Gastrocnemius medialis (tissue), 4 donors: ENCODE results near the gene ZNF43. TPM values are rescaled to one million over a fixed set of nuclear protein-coding genes. Genes with fewer than 3 reads are reported as not detected.
A peak's percentile ranks its signal among the peaks of the same experiment; 100 is the strongest.

Experiments
- ATAC-seq, 2 donors: fragments of 150-250 bp; one replicate each; pipeline ENCODE4 v1.9.1; 2016
- DNase-seq, 2 donors: peaks; one replicate each; pipeline ENCODE4 v3.0.0-alpha.2; 2019
- H3K27ac ChIP-seq, 4 donors: fragments of 200-600 bp; sonication (generic); 1 replicate in 1 of 4; 2 replicates in 3 of 4; pipeline ENCODE4 v1.5.1; 2016 to 2018; ENCODE audit warnings: mild to moderate bottlenecking in 2 of 4, moderate library complexity in 1 of 4
- H3K27me3 ChIP-seq, 3 donors: fragments of 200-600 bp; sonication (generic) in 2 of 3; 1 replicate in 1 of 3; 2 replicates in 2 of 3; pipeline versions ENCODE4 v1.5.1 to v1.6.0; 2016 to 2019; ENCODE audit warnings: mild to moderate bottlenecking in 1 of 3, moderate library complexity in 1 of 3
- H3K36me3 ChIP-seq, 2 donors: fragments of 200-600 bp; sonication (generic) in 1 of 2; one replicate each; pipeline ENCODE4 v1.5.1; 2017 to 2018
- H3K4me1 ChIP-seq, 2 donors: fragments of 200-600 bp; sonication (generic) in 1 of 2; one replicate each; pipeline ENCODE4 v1.5.1; 2016 to 2017; ENCODE audit warnings: mild to moderate bottlenecking in 2 of 2
- H3K4me3 ChIP-seq, 4 donors: fragments of 200-600 bp; sonication (generic) in 3 of 4; 1 replicate in 1 of 4; 2 replicates in 3 of 4; pipeline ENCODE4 v1.5.1; 2016 to 2019; ENCODE audit warnings: mild to moderate bottlenecking in 2 of 4
- H3K9me3 ChIP-seq, 3 donors: fragments of 200-600 bp; sonication (generic) in 2 of 3; 1 replicate in 1 of 3; 2 replicates in 2 of 3; pipeline ENCODE4 v1.5.1; 2016 to 2019
- POLR2A ChIP-seq, 2 donors: fragments of 450-650 bp; IDR thresholded peaks; one replicate each; pipeline ENCODE4 v1.6.1; 2017; ENCODE audit warnings: antibody characterized with exemption in 2 of 2, mild to moderate bottlenecking in 2 of 2, moderate library complexity in 2 of 2
- in situ Hi-C, 4 donors: fragments of 200-750 bp; cut with MboI; loops; one replicate each; pipeline versions ENCODE4 v1.15.0 to v1.8.0; 2017; ENCODE audit warnings: low sequenced_read_pairs in 4 of 4
- intact Hi-C: fragments of 100-400 bp; cut with DNase I; formaldehyde crosslinking; loops from one replicate; pipeline ENCODE4 v1.15.1; 2023; ENCODE audit warnings: low total_unique reads
- total RNA-seq, 4 donors: library from RNA; depleted of rRNA; stranded (reverse); fragments of >200 nt; gene quantifications; one replicate each; pipeline versions ENCODE4 v1.1.0 to v1.2.3, GENCODE V29; 2016
- TF ChIP-seq, protein P1 (sequence below), 5 experiments: fragments of 450-650 bp in 3 of 5; fragments of 200-600 bp in 2 of 5; sonication (generic) in 2 of 5; IDR thresholded peaks in 4 of 5; conservative IDR thresholded peaks in 1 of 5; 1 replicate in 4 of 5; 2 replicates in 1 of 5; pipeline ENCODE4 v1.5.1; 2016 to 2019; ENCODE audit warnings: antibody characterized with exemption in 5 of 5, mild to moderate bottlenecking in 3 of 5, moderate library complexity in 3 of 5

The ZNF43 gene
- total RNA-seq, 4 donors from 2014 or later, result 1.2 to 5.4 (median 3.0) TPM

DNA sequence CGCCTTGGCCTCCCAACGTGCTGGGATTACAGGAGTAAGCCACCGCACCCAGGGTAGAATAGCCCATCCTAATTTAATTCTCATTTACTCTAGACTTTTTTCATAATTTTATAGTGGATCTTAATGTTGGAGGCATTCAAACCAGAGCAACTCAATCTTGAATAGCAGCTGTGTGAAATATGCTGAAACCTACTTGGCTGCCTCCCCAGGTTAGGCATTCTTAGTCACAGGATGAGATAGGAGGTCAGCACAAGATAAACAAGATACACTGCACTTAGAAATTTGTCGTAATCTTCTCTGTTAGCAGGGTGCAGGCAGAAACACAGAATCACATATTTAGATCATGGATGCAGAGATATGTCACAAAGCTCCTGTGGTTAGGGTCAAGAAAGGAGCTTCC lies 2.7 kb upstream of the ZNF43 start:
- in situ Hi-C loops, result loop anchor here in 1 of 4 donors (10.0 kb wide), 1 partner anchor 444 kb away; the partner anchor contains the start of gene ZNF493
- TF ChIP-seq POLR2A (IDR thresholded peaks at IDR 0.05), result no peak
- TF ChIP-seq, protein P1, sequence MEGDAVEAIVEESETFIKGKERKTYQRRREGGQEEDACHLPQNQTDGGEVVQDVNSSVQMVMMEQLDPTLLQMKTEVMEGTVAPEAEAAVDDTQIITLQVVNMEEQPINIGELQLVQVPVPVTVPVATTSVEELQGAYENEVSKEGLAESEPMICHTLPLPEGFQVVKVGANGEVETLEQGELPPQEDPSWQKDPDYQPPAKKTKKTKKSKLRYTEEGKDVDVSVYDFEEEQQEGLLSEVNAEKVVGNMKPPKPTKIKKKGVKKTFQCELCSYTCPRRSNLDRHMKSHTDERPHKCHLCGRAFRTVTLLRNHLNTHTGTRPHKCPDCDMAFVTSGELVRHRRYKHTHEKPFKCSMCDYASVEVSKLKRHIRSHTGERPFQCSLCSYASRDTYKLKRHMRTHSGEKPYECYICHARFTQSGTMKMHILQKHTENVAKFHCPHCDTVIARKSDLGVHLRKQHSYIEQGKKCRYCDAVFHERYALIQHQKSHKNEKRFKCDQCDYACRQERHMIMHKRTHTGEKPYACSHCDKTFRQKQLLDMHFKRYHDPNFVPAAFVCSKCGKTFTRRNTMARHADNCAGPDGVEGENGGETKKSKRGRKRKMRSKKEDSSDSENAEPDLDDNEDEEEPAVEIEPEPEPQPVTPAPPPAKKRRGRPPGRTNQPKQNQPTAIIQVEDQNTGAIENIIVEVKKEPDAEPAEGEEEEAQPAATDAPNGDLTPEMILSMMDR (IDR thresholded peaks at IDR 0.05 in 4 of 5, conservative IDR thresholded peaks at IDR 0.05 in 1 of 5), result no peak
- Histone ChIP-seq H3K27ac (no peak overlapping the region), H3K27me3 (no peaks in the 10 kb centered on the region), H3K4me1 (peaks cover 0 to 4% of the 10 kb centered on the region in 2 donors), H3K9me3 (no peaks in the 10 kb centered on the region), H3K4me3 (no peak overlapping the region), H3K36me3 (peaks cover 0 to 11% of the 10 kb centered on the region in 2 donors)
- ATAC-seq (no peak), DNase-seq (no peak)
- intact Hi-C loops, result loop anchor here (10.0 kb wide), 1 partner anchor 334 kb away; the partner anchor contains the start of gene ZNF429

DNA sequence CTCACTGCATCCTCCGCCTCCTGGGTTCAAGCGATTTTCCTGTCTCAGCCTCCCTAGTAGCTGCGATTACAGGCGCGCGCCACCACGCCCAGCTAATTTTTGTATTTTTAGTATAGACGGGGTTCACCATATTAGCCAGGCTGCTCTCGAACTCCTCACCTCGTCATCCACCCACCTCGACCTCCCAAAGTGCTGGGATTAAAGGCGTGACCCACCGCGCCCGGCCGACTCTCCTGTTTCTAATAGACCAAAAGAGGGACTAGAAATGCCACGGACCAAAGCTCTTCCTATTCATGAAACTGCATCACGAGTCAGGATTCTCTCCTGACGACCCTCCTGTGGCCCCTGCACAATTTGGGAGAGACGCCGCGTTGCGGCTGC lies 563 bp downstream of the ZNF43 start:
- TF ChIP-seq POLR2A (IDR thresholded peaks at IDR 0.05), result no peak
- TF ChIP-seq, protein P1 (IDR thresholded peaks at IDR 0.05 in 4 of 5, conservative IDR thresholded peaks at IDR 0.05 in 1 of 5), result no peak
- ATAC-seq (peak in 1 of 2 donors; percentile 10), DNase-seq (no peak)
- intact Hi-C loops (loop anchor here (10.0 kb wide), 1 partner anchor 331 kb away; the partner anchor contains the start of gene ZNF429), in situ Hi-C loops (loop anchor here in 1 of 4 donors (10.0 kb wide), 1 partner anchor 441 kb away; the partner anchor contains the start of gene ZNF493)
- H3K36me3 ChIP-seq, result no peaks in the 10 kb centered on the region
- H3K9me3 ChIP-seq, result no peaks in the 10 kb centered on the region
- peaks cover 0 to 4% of the 10 kb centered on the region in 2 donors for H3K4me1 ChIP-seq
- H3K4me3 ChIP-seq, result peak overlapping the region; percentile 69 to 78 (median 72)
- no peaks in the 10 kb centered on the region for H3K27me3 ChIP-seq
- H3K27ac ChIP-seq, result peak overlapping the region; percentile 78 to 84 (median 81)

DNA sequence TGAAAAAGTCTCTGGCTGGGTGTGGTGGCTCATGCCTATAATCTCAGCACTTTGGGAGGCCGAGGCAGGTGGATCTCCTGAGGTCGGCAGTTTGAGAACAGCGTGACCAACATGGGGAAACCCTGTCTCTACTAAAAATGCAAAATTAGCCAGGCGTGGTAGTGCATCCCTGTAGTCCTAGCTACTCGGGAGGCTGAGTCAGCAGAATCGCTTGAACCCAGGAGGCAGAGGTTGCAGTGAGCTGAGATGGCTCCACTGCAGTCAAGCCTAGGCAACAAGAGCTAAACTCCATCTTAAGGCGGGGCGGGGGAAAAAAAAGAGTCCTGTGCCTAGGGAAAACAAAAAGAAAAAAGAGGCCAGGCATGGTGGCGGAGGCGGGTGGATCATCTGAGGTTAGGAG lies 2.2 kb downstream of the ZNF43 start:
- in situ Hi-C loops, result loop anchor here in 1 of 4 donors (10.0 kb wide), 1 partner anchor 439 kb away; the partner anchor contains the start of gene ZNF493
- Histone ChIP-seq H3K27me3 (no peaks in the 10 kb centered on the region), H3K27ac (no peak overlapping the region), H3K36me3 (peaks cover 0 to 5% of the 10 kb centered on the region in 2 donors), H3K4me3 (no peak overlapping the region), H3K9me3 (no peaks in the 10 kb centered on the region), H3K4me1 (peaks cover 0 to 4% of the 10 kb centered on the region in 2 donors)
- TF ChIP-seq, protein P1 (IDR thresholded peaks at IDR 0.05 in 4 of 5, conservative IDR thresholded peaks at IDR 0.05 in 1 of 5), result no peak
- no peak for TF ChIP-seq POLR2A (IDR thresholded peaks at IDR 0.05)
- ATAC-seq, result no peak
- intact Hi-C loops, result loop anchor here (10.0 kb wide), 1 partner anchor 329 kb away; the partner anchor contains the start of gene ZNF429
- DNase-seq, result no peak

DNA sequence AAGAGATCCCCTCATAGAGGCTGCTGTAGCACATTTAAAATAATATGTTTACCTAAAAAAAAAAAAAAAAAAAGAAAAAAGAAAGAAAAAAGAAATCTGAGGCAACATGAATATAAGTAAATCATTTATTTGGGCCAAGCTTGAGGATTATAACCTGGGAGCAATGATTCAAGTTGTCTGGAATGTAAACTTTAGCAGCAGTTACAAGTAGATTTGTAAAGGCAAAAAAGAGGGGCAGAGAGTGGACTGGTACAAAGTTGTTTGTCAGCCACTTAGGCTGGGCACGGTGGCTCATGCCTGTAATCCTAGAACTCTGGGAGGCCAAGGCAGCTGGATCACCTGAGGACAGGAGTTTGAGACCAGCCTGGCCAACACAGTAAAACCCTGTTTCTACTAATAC lies 11.3 kb downstream of the ZNF43 start:
- Histone ChIP-seq H3K27ac (no peak overlapping the region), H3K27me3 (no peaks in the 10 kb centered on the region), H3K36me3 (peaks cover 0 to 16% of the 10 kb centered on the region in 2 donors), H3K9me3 (no peaks in the 10 kb centered on the region), H3K4me1 (no peaks in the 10 kb centered on the region), H3K4me3 (no peak overlapping the region)
- no peak for TF ChIP-seq POLR2A (IDR thresholded peaks at IDR 0.05)
- TF ChIP-seq, protein P1 (IDR thresholded peaks at IDR 0.05 in 4 of 5, conservative IDR thresholded peaks at IDR 0.05 in 1 of 5), result no peak
- ATAC-seq (no peak), DNase-seq (no peak)
- intact Hi-C loops (no loop called here), in situ Hi-C loops (no loop called here)
